NCI-H1092 (cell line): ENCODE measurements around the gene RPN2.

Experiments
- DNase-seq: peaks from one replicate; lab custom pipeline; 2025; lab: John Stamatoyannopoulos, UW

Gene RPN2

GRCh38 chr20:37266940-37267666 lies 88.0 kb downstream of the RPN2 start:
- DNase-seq, result no peak

DNA sequence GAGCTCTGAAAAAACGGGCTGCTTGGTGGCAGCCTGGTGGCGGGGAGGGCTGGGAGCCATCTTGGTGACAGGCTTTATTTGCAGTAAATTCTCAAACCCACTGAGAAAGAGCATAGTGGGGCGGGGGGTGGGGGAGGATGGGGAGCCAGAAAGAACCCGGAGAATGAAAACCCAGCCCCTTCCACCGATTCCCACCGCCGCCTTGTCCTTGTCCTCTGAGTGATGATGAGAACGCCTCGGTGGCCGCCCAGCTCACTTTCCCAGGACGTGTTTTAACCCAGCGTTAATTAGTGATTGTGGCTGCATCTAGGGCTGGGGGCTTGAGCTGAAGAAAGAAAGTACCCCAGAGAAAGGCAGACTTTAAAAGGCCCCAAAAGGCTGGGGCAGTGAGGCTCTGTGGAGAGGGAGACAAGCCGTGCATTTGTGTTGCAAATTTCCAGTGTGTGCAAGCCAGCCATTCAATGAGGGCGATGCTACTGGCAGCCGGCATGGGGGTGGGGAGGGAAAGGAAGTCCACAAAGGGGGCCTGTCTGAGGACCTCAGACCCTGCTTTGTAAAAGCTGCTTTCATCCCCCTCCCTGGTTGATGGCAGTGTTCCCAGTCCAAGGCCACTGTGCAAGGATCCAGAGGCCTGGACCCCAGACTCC lies 88.7 kb downstream of the RPN2 start:
- no peak for DNase-seq

DNA sequence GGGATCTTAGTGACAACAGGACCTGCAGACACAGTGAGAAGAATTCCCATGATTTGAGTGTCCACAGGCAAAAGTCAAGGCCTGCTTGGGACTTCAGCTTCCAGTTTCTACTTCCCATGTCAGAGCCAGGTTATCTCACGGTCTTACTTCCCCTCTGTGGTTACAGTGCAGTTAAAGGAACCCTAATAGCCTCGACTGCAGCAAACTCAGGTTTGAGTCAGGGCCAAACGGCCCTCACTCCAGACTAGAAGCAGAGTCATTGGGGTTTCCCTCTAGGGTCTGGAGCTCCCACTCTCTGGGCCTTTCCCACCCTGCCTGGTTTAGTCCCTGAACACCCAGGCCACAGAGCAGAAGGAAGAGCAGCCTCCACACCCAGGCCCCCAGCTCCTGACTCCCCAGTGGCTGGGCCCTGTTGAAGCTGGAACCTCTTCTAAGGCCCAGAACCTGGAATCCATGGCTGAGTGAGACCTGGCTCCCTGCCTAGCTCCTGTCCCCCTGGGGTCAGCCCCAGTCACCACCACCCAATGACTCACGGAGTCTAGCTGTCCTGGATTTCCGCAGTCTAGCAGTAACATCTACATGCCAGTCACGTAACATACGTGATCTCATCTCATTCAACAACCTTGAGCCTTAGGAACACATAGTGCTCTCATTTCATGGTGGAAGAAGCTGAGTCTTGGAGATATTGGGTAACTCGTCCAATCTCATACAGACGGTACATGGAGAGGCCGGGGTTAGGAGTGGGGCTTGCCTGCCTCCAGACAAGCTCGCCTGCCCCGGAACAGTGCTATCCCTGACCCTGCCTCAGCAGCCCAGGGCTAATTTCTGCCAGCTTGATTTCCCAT lies 91.7 kb downstream of the RPN2 start:
- DNase-seq, result no peak

GRCh38 chr20:37271421-37271768 lies 92.3 kb downstream of the RPN2 start:
- DNase-seq, result no peak

DNA sequence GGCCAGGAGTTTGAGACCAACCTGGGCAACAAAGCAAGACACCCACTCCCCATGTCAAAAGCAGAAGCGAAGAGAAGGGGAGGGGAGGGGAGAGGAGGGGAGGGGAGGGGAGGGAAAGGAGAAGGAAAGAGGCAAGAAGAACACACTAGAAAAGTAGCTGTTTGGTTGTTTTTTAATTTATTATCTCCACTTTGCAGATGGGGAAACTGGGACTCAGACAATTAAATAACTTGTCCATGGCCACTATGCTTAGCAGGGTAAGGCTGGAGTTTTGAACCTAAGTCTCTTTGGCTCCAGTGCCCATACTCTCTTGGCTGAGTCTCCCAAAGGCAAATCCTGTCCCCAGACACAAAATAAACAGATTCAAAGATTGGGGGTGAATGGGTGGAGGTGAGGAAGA lies 94.9 kb downstream of the RPN2 start:
- no peak for DNase-seq

DNA sequence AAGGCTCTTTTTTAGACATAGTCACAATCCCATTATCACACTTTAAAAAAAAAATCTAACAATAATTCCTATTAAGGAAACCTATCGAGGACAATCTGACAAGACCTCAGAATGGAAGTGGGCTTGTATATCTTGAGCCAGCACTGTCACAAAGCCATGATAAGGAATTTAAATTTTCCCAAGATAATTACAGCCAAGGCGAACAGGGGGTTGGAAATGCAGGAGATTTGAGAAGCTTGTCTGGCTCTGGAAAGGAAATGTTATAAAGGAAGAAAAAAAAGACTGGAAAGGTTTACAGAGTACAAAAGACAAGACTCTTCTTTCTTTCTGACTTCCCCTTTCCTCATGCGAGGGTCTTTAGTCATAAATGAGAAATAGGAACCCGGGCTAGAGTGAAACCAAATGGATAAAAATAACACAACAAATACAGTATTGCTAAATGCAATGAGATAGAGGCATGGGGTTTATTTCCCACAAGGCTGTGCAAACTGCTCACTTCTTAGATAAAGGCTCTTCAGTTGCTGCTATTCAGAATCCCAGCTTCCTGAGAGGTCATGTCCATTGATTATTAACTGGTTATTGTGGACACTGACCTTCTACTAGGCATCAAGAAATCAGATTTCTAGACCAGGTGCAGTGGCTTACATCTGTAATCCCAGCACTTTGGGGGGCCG lies 95.9 kb downstream of the RPN2 start:
- no peak for DNase-seq

DNA sequence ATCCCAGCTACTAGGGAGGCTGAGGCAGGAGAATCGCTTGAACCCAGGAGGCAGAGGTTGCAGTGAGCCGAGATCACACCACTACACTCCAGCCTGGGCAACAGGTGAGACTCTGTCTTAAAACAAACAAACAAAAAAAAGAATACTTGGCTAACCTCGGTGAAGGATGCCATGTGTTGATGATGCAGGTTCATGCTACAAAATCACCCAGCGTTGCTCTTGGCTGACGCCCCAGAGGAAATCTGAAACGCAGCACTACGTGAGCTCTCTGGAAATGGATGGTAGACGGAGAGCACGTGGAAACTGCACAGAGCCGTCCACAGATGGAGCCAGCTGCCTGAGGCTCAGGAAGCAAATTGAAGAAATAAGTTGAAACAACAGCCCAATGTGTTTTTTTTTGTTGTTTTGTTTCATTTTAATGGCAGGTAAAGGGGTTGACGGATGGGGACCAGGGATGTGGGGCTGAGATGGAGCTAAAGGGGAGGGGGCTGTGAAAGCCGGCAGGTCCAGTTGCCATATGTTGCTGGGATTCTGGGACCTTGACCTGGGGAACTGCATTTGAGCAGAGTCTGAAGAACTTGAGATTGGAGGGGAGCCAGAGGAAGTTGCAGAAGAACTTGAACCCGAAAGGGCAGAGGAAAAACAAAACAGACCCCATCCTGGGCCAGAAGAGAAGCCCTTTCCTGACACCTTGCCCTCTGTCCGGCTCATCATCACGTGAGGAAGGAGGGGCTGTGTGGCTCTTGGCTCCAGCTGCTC lies 97.5 kb downstream of the RPN2 start:
- DNase-seq, result peak; percentile 78

GRCh38 chr20:37277253-37277593 lies 98.1 kb downstream of the RPN2 start:
- DNase-seq, result no peak

- no peak for DNase-seq
Observed at GRCh38 chr20:37278966-37279590, 99.9 kb downstream of the RPN2 start.

- DNase-seq, result no peak
Observed at GRCh38 chr20:37279820-37280219, 100.7 kb downstream of the RPN2 start.

- DNase-seq, result no peak
Observed at GRCh38 chr20:37280403-37280802, 101.3 kb downstream of the RPN2 start.

DNA sequence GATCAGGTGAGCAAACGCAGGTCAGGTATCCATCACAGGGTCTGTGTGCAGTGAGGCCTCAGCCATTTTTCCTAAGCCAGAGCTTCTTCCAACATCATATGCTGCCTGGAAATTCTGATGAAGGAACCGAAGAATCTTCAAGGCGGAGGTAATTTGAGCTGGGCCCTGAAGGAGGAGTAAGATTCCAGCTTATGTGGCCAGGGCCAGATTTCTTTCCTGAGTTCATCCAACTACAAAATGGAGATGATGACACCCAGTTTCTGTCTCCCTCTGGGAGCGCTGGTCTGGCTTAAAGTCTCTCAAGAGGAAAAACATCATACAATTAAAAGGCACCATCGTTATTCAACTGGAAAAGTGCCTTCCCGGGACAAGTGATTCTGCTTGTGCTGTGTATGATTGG lies 103.4 kb downstream of the RPN2 start:
- no peak for DNase-seq

- DNase-seq, result no peak
Observed at GRCh38 chr20:37283530-37284195, 104.5 kb downstream of the RPN2 start.

DNA sequence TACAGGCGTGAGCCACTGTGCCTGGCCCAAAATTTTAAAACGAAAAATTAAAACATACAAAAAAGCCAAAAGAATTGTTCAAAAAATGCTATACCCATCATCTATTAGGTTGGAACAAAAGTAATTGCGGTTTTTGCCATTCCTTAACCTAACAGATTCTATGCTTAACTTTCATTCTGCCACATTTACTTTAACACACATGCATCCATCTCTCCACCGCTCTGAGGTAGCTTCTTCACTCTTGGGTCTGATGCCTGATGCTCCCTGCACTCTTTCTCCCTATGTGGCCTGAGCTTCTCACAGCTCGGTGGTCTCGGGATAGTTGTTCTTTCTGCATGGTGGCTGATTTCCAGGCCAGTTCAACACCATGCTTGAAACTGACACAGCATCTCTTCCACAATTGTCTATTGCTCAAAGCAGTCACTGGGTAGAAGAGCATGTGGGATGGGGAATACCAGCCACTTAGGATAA lies 105.6 kb downstream of the RPN2 start:
- no peak for DNase-seq

- DNase-seq, result no peak
Observed at GRCh38 chr20:37285664-37286374, 106.7 kb downstream of the RPN2 start.

- DNase-seq, result no peak
Observed at GRCh38 chr20:37288091-37288490, 109.0 kb downstream of the RPN2 start.

- no peak for DNase-seq
Observed at GRCh38 chr20:37290158-37290810, 111.2 kb downstream of the RPN2 start.
